ENCODE measurements around the gene SOD2.
"Not testable (repeated sequence)": the region's sequence is repeated elsewhere in the genome, so short reads cannot be mapped to it uniquely, and the experiment has no call there.

DNA sequence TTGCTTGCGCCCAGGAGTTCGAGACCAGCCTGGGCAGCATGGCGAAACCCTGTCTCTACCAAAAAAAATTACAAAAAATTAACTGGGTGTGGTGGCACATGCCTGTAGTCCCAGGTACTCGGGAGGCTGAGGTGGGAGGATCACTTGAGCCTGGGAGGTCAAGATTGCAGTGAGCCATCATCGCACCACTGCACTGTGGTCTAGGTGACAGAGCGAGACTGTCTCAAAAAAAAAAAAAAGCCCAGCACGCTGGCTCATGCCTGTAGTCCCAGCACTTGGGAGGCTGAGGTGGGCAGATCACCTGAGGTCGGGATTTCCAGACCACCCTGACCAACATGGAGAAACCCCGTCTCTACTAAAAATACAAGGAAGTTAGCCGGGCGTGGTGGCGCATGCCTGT is 40.4 kb upstream of the SOD2 start:
- TF ChIP-seq POLR2AphosphoS5 (IDR thresholded peaks at IDR 0.05; ENCODE audit: insufficient read depth, low read depth, low read length); POLR2A (IDR thresholded peaks at IDR 0.05; ENCODE audit: low read depth, low read length); EZH2 (IDR thresholded peaks at IDR 0.05; ENCODE audit: borderline replicate concordance, low read depth, low read length, severe bottlenecking): not testable (repeated sequence)
- TF ChIP-seq, protein P1, sequence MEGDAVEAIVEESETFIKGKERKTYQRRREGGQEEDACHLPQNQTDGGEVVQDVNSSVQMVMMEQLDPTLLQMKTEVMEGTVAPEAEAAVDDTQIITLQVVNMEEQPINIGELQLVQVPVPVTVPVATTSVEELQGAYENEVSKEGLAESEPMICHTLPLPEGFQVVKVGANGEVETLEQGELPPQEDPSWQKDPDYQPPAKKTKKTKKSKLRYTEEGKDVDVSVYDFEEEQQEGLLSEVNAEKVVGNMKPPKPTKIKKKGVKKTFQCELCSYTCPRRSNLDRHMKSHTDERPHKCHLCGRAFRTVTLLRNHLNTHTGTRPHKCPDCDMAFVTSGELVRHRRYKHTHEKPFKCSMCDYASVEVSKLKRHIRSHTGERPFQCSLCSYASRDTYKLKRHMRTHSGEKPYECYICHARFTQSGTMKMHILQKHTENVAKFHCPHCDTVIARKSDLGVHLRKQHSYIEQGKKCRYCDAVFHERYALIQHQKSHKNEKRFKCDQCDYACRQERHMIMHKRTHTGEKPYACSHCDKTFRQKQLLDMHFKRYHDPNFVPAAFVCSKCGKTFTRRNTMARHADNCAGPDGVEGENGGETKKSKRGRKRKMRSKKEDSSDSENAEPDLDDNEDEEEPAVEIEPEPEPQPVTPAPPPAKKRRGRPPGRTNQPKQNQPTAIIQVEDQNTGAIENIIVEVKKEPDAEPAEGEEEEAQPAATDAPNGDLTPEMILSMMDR (IDR thresholded peaks at IDR 0.05; ENCODE audit: extremely low read depth in 1 of 2, insufficient read depth in 1 of 2, low read depth in 1 of 2, low read length in 2 of 2) = not testable (repeated sequence)
- TF ChIP-seq, protein P2, sequence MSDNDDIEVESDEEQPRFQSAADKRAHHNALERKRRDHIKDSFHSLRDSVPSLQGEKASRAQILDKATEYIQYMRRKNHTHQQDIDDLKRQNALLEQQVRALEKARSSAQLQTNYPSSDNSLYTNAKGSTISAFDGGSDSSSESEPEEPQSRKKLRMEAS (IDR thresholded peaks at IDR 0.05; ENCODE audit: insufficient read depth, insufficient read length) = not testable (repeated sequence)
